ENCODE data around the gene RNF187.

Gene RNF187

DNA sequence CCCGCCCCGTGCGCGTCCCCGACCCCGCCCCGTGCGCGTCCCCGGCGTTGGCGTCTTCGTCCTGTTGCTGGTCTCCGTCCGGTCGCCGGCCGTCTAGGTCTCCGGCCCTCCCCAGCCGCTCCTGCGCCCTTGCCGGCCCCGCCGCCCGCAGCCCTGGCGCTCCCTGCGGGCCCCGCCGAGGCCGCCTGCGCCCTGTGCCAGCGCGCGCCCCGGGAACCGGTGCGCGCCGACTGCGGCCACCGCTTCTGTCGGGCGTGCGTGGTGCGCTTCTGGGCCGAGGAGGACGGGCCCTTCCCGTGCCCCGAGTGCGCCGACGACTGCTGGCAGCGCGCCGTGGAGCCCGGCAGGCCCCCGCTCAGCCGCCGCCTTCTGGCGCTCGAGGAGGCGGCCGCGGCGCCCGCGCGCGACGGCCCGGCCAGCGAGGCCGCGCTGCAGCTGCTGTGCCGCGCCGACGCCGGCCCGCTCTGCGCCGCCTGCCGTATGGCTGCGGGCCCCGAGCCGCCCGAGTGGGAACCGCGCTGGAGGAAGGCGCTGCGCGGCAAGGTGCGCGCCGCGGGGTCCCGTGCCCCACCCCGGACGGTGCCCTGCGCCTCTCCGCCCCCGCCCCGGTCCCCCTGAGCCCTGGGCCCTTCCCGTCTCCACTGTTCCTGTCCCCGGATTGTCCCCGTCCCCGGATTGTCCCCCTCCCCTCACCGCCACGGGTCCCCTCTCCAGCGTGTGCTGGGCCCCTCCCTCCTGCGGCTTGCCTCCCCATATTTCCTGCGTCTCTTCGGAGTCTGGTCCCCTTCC lies at the start of gene RNF187:
Gene RNF187 (plus strand): TSS at position 47 of the 789 bp plus-strand sequence.
- DNase-seq: peak in 1 of 2 donors; percentile 78

GRCh38 chr1:228437424-228437962 lies 49.7 kb upstream of the RNF187 start:
- DNase-seq: no peak

GRCh38 chr1:228438266-228438665 lies 48.9 kb upstream of the RNF187 start:
- no peak for DNase-seq

GRCh38 chr1:228440761-228441500 lies 46.3 kb upstream of the RNF187 start:
- no peak for DNase-seq

GRCh38 chr1:228443395-228443794 lies 43.8 kb upstream of the RNF187 start:
- DNase-seq: no peak

DNA sequence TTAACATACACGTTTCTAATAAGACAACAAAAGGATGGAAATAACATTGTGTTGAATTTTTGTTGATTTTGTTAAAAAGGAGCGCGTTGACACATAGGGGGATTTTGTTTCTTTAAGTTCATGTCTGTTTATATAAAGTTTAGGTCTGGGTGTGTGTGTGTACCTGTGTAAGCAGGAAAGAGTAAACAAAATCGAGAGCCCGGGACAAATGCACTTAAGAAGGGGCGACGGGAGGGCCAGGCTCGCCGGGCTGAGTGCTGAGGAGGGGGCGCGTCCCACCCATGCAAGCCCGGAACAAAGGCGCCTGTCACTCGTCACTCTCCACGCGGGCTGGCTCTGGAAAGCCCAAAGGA lies 41.7 kb upstream of the RNF187 start:
- no peak for DNase-seq

- DNase-seq: peak; percentile 21 to 34
Observed at GRCh38 chr1:228445843-228446650, 41.1 kb upstream of the RNF187 start.

GRCh38 chr1:228446852-228447251 lies 40.3 kb upstream of the RNF187 start:
- DNase-seq: no peak

DNA sequence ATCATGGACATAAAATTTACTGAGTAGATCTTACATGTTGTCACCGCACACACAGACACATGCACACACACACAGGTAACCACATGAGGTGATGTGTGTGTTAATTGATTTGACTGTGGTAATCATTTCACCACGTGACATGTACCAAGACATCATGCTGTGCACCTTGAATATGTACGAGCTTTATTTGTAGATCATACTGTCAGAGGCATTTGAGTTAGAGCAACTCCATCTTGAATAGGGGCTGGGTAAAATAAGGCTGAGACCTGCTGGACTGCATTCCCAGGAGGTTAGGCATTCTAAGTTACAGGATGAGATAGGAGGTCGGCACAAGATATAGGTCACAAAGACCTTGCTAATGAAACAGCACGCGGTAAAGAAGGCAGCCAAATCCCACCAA lies 38.8 kb upstream of the RNF187 start:
- no peak for DNase-seq

GRCh38 chr1:228450200-228450599 lies 37.0 kb upstream of the RNF187 start:
- no peak for DNase-seq

GRCh38 chr1:228452194-228453021 lies 34.8 kb upstream of the RNF187 start:
- peak in 1 of 2 donors; percentile 34 for DNase-seq

DNA sequence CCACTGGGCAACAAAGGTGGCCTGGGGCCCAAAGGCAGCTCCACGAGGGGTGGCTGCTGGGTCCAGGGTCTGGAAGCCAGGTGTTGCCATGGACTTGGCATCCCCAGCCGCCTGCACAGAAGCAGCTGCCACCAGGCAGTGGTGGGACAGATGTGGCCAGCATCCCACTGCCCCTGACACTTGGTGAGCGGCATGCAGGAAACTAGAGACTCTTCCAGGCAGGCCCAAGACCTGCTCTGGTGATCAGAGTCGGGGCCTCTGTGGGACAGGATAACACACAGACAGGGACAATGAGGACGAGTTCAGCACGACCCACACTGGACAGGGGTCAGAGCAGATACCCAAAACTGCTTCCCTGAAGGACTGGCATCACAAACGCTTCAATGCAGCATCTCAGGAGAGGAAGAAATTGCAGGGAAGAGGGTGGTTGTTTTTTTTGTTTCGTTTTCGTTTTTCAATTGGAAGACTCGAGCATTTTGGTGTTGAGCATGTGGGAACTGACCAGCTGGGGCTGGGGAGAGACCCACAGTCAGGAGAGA lies 34.1 kb upstream of the RNF187 start:
- no peak for DNase-seq

DNA sequence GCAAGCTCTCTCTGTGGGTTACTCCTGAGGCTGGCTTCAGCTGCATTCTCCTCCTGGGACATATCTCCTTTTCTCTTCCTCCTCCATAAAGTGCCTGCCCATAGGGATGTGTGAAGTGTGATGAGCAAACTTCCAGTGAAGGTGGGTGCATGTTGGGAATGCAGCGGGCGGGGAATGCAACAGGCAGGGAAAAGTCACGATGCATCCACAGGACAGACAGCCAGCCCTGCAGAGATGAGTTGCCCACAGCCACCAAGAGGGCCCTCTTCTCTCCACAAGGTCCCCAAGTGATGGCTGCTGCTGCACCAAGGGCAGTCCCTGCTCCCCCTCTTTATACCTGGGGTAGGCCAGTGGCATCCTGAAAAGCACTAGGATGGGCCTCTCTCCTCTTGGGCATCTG lies 33.6 kb upstream of the RNF187 start:
- no peak for DNase-seq

- DNase-seq: no peak
Observed at GRCh38 chr1:228454238-228454637, 32.9 kb upstream of the RNF187 start.

DNA sequence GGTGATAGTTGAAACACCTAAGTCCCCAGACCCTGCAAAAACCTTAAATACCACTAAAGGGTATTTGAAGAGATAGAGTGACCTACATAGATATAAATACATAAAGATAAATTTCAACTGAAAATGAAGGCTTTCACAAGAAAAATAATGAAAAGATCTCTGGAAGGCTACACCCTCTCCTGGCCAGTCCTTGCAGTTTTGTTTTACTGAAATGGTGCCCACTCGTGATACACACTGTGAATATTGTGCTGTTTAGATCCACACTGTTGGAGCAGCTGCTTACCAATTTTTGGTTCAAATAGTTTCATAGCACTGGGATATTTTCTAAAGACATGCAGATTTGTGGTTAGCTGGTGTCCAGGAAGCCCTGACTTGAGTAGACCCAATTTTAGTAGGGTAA lies 31.5 kb upstream of the RNF187 start:
- DNase-seq: peak in 1 of 2 donors; percentile 19

DNA sequence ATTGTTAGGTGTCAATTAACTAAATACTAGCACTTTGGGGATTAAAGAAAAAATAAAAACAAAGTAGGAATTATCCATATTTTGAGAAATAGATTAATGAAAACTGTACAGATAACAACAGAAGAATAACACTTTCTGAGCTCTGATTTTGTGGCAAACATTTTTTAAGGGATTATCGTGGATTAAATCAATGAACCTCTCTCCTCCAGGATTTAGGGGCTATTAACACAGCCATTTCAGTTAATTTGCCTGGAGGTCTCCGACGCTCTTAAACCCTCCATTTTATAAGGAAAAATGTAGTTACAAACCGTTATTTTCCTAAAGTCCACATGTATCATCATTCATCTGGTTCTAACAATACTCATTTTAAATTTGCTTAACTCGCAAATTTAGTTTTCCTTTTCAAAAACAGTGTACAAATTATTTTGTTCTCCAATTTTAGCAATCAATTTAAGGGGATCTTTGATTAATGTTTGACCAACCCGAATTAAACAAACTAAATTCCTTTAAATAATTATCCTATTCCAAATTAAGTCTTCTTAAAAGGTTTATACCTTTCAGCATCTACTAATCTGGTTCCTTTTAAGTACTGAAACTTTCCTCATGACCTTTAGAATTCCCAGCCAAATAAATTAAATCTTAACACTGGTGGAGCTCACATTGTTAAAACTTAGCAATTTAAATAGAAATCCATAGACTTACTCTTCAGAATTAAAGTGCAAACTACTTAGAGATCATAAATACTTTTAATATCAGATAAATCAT lies 30.7 kb upstream of the RNF187 start:
- DNase-seq: no peak

- DNase-seq: no peak
Observed at GRCh38 chr1:228457017-228457395, 30.2 kb upstream of the RNF187 start.

GRCh38 chr1:228457396-228458176 lies 29.6 kb upstream of the RNF187 start:
- DNase-seq: peak; percentile 93 to 98

- peak; percentile 48 to 66 for DNase-seq
Observed at GRCh38 chr1:228459091-228459993, 27.8 kb upstream of the RNF187 start.

Data from CD4-positive, alpha-beta T cell treated with Interleukin-4 for 1 hour (primary cell).